ENCODE data around the gene TMEM174.

DNA sequence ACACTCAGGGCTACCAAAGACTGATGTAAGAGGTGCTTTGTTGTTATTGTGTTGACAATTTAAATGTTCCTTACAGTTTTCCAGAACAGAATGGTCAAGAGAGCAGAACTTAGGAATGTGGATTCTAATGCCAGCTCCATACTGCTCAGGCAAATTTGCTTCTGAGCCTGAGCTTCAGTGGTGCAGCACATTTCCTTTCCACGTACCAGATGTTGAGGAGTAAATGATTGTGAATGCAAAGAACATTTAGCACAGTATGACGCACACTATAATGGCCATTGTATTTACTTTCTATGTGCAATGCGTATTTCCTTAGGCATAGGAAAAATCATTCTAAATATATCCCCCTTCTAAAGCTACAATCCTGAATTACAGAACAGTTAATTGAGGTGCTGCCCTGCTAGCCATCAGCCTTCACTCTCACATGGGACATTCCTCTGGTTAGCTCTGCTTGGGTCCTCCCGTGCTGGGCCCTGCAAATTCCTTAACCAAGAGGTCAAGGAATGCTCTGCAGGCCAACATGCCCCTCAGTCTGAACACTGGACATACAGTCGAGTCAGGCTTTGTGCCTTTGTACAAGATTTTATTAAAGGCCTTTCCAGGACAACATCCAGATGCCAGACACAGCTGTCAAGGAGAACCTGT lies 21.1 kb upstream of the TMEM174 start:
- no peak for TF ChIP-seq CTCF (IDR thresholded peaks at IDR 0.05)
- no peak for TF ChIP-seq POLR2A (IDR thresholded peaks at IDR 0.05)
- TF ChIP-seq EP300 (IDR thresholded peaks at IDR 0.05): no peak

Data from ovary (tissue), 3 donors.